HEK293 (cell line): ENCODE measurements around the gene MYO1F.

ENCODE experiments used
- EGR2 ChIP-seq: fragments of 450-650 bp; formaldehyde crosslinking; IDR thresholded peaks from 2 replicates; pipeline ENCODE4 v1.5.1; 2016; ENCODE audit warnings: low read depth, missing biosample characterization, missing genetic modification characterization
- KLF9 ChIP-seq: fragments of 450-650 bp; formaldehyde crosslinking; IDR thresholded peaks from 2 replicates; pipeline ENCODE4 v1.5.1; 2016; ENCODE audit warnings: missing biosample characterization, missing genetic modification characterization, low read depth
- OVOL3 ChIP-seq: fragments of 450-650 bp; formaldehyde crosslinking; IDR thresholded peaks from 2 replicates; pipeline ENCODE4 v1.5.1; 2016; ENCODE audit warnings: missing biosample characterization, missing genetic modification characterization
- PATZ1 ChIP-seq: fragments of 450-650 bp; formaldehyde crosslinking; IDR thresholded peaks from 2 replicates; pipeline ENCODE4 v1.5.1; 2016; ENCODE audit warnings: missing biosample characterization, missing genetic modification characterization
- PRDM1 ChIP-seq: fragments of 450-650 bp; formaldehyde crosslinking; IDR thresholded peaks from 2 replicates; pipeline ENCODE4; 2016; ENCODE audit warnings: missing biosample characterization, missing genetic modification characterization
- REPIN1 ChIP-seq: fragments of 450-650 bp; formaldehyde crosslinking; IDR thresholded peaks from 2 replicates; pipeline ENCODE4 v1.5.1; 2017; ENCODE audit warnings: missing biosample characterization, missing genetic modification characterization, low read depth
- REST ChIP-seq: fragments of 450-650 bp; formaldehyde crosslinking; IDR thresholded peaks from 2 replicates; pipeline ENCODE4 v1.5.1; 2016; ENCODE audit warnings: missing biosample characterization, missing genetic modification characterization
- SALL2 ChIP-seq: fragments of 450-650 bp; formaldehyde crosslinking; IDR thresholded peaks from 2 replicates; pipeline ENCODE4 v1.5.0; 2017; ENCODE audit warnings: missing biosample characterization, mild to moderate bottlenecking, missing genetic modification characterization, borderline replicate concordance
- SCRT2 ChIP-seq: fragments of 450-650 bp; formaldehyde crosslinking; IDR thresholded peaks from 2 replicates; pipeline ENCODE4 v1.5.1; 2016; ENCODE audit warnings: missing biosample characterization, missing genetic modification characterization
- ZBTB26 ChIP-seq: fragments of 450-650 bp; formaldehyde crosslinking; optimal IDR thresholded peaks from 2 replicates; pipeline ENCODE3; 2016; ENCODE audit warnings: missing biosample characterization, mild to moderate bottlenecking, missing genetic modification characterization
- ZBTB7A ChIP-seq: fragments of 450-650 bp; formaldehyde crosslinking; IDR thresholded peaks from 2 replicates; pipeline ENCODE4 v1.5.1; 2016; ENCODE audit warnings: low read depth, missing biosample characterization, missing genetic modification characterization
- ZEB2 ChIP-seq: fragments of 450-650 bp; formaldehyde crosslinking; IDR thresholded peaks from 2 replicates; pipeline ENCODE4 v1.5.1; 2016; ENCODE audit warnings: missing biosample characterization, missing genetic modification characterization
- ZNF112 ChIP-seq: fragments of 450-650 bp; formaldehyde crosslinking; IDR thresholded peaks from 2 replicates; pipeline ENCODE4 v1.5.0; 2017; ENCODE audit warnings: missing biosample characterization, missing genetic modification characterization
- ZNF19 ChIP-seq: fragments of 450-650 bp; formaldehyde crosslinking; IDR thresholded peaks from 2 replicates; pipeline ENCODE4; 2016; ENCODE audit warnings: missing biosample characterization, missing genetic modification characterization, low read depth
- ZNF302 ChIP-seq: fragments of 450-650 bp; formaldehyde crosslinking; IDR thresholded peaks from 2 replicates; pipeline ENCODE4 v1.5.1; 2016; ENCODE audit warnings: missing biosample characterization, missing genetic modification characterization, low read depth
- ZNF354C ChIP-seq: fragments of 450-650 bp; formaldehyde crosslinking; IDR thresholded peaks from 2 replicates; pipeline ENCODE4 v1.5.1; 2016; ENCODE audit warnings: missing biosample characterization, missing genetic modification characterization, low read depth, borderline replicate concordance
- ZNF37A ChIP-seq: fragments of 450-650 bp; IDR thresholded peaks from 2 replicates; pipeline ENCODE4 v1.5.1; 2018; ENCODE audit warnings: missing biosample characterization, missing genetic modification characterization
- ZNF488 ChIP-seq: fragments of 450-650 bp; formaldehyde crosslinking; IDR thresholded peaks from 2 replicates; pipeline ENCODE4 v1.5.1; 2016; ENCODE audit warnings: missing biosample characterization, missing genetic modification characterization
- ZNF645 ChIP-seq: fragments of 450-650 bp; formaldehyde crosslinking; IDR thresholded peaks from 2 replicates; pipeline ENCODE4; 2016; ENCODE audit warnings: missing biosample characterization, missing genetic modification characterization
- ZNF654 ChIP-seq: fragments of 450-650 bp; formaldehyde crosslinking; IDR thresholded peaks from 2 replicates; pipeline ENCODE4 v1.5.1; 2016; ENCODE audit warnings: low read depth, missing biosample characterization, missing genetic modification characterization
- ZNF660 ChIP-seq: fragments of 450-650 bp; IDR thresholded peaks from 2 replicates; pipeline ENCODE4 v1.5.1; 2018; ENCODE audit warnings: missing biosample characterization, mild to moderate bottlenecking, missing genetic modification characterization
- ZNF837 ChIP-seq: fragments of 450-650 bp; formaldehyde crosslinking; IDR thresholded peaks from 2 replicates; pipeline ENCODE4 v1.5.1; 2016; ENCODE audit warnings: missing biosample characterization, missing genetic modification characterization
- ZNF843 ChIP-seq: fragments of 450-650 bp; formaldehyde crosslinking; IDR thresholded peaks from 2 replicates; pipeline ENCODE4 v1.5.1; 2016; ENCODE audit warnings: missing biosample characterization, missing genetic modification characterization
- ZSCAN23 ChIP-seq: fragments of 450-650 bp; formaldehyde crosslinking; IDR thresholded peaks from 2 replicates; pipeline ENCODE4 v1.5.1; 2016; ENCODE audit warnings: missing biosample characterization, missing genetic modification characterization

MYO1F gene

GRCh38 chr19:8526345-8527091 is 50.7 kb downstream of the MYO1F start (continued):
- TF ChIP-seq ZBTB26 (peak; percentile 27), ZBTB7A (tag by site-specific recombination) (peak; percentile 24; the same call in 1 of the 2 replicates), REPIN1 (tag by site-specific recombination) (no peak), ZNF112 (tag by site-specific recombination) (no peak), PATZ1 (tag by site-specific recombination) (0 out of 2 replicates have a peak, but pooled peaks have one; percentile 44), ZNF302 (tag by site-specific recombination) (no peak), ZNF660 (no peak), ZNF843 (tag by site-specific recombination) (peak; percentile 39; the same call in 1 of the 2 replicates), REST (tag by site-specific recombination) (no peak), ZNF19 (tag by site-specific recombination) (no peak), PRDM1 (no peak), EGR2 (tag by site-specific recombination) (0 out of 2 replicates have a peak, but pooled peaks have one; percentile 3), SALL2 (tag by site-specific recombination) (no peak), ZNF488 (tag by site-specific recombination) (no peak), ZNF645 (no peak), ZNF837 (tag by site-specific recombination) (no peak), OVOL3 (tag by site-specific recombination) (no peak), ZNF354C (tag by site-specific recombination) (no peak), SCRT2 (tag by site-specific recombination) (peak; percentile 99), ZNF37A (tag by site-specific recombination) (no peak), ZSCAN23 (tag by site-specific recombination) (no peak), KLF9 (peak; percentile 82), ZNF654 (tag by site-specific recombination) (no peak), ZEB2 (tag by site-specific recombination) (peak; percentile 94; the same call in 1 of the 2 replicates)
